Urothelium cell line (cell line): ENCODE measurements around the gene NCAM2.

Experiments
- DNase-seq: peaks from one replicate; pipeline ENCODE4 v3.0.0; 2011; ENCODE audit warnings: low spot score, mixed read lengths
- FAIRE-seq: peaks from 2 replicates; lab custom pipeline; 2011; peaks lifted over from hg19 to GRCh38; lab: Jason Lieb, UNC

NCAM2 gene

DNA sequence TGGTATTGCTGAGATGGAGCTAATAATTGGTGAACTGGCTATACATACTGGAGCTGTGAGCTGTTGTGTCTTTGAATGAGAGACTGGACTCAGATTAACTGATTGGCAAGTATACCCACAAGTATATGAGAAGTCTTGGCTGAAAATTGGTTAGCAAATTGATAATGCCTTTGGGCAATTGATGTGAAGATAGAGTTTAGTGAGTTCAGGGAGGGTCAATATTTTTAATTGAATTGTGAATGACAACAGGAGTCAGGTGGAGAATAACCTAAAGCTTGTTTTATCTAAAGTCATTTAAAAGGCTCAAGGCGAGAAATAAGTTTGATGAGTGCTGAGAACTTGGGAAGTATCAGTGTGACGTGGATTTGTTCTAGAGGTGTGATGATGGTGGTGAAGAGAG is 27.5 kb downstream of the NCAM2 start:
- FAIRE-seq, result no peak

GRCh38 chr21:21028275-21028820 is 30.1 kb downstream of the NCAM2 start:
- no peak for DNase-seq
- no peak for FAIRE-seq

More for the DNA sequence above, 27.5 kb downstream of the NCAM2 start:
- DNase-seq, result no peak

DNA sequence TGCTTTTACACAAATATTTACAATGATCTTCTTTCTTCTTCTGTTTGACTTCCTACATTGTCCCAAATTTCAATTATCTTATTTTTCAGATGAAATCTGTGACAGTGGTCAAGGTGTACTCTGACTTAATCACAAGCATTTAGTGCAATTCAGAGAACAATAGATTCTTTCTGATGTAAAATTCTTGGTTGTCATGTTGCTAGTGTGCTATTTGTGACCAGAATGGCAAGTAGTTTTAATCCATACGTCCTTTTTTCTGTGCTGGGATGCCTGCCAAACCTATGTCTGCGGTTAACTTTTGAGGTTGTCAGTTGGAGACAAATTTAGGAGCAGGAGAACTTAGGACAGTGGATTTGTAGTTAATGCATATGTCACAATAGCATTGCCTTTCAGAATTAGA is 31.0 kb downstream of the NCAM2 start:
- DNase-seq, result peak; percentile 4

DNA sequence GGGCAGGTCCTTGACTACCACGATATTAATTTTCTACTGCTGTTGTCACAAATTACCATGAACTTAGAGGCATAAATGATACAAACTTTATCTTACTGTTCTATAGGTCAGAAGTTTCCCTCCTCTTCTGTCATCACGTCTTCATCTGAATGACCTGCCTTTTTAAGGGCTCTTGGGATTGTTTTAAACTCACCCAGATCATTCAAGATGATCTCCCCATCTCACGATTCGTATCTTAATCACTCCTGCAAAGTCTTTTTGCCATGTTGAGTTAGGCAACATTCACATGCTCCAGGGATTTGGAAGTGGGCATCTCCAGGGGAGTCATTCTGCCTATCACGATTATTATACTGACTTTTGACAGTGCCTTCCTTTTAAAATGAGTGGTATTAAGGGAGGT is 32.1 kb downstream of the NCAM2 start:
- FAIRE-seq, result no peak
- no peak for DNase-seq

More for the DNA sequence above, 31.0 kb downstream of the NCAM2 start:
- FAIRE-seq, result no peak

DNA sequence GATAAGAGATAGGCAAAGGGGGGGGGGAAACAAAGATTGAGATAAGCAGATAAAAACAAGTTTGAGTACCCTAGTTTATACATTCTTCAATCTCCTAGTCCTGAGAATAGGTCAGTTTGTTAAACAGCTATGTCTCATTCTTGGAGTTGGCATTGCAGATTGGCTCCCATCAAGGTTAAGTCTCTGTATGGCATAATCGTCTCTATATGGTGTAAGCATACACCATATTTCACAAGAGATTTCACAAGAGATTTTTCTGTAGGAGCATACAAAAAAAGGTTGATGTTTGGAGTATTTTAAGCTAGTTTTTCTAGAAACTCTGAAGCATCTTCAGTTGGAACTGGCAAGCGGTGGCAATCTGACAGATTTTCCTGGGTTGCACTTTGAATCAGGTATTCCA is 35.8 kb downstream of the NCAM2 start:
- no peak for FAIRE-seq
- no peak for DNase-seq

GRCh38 chr21:21039624-21040170 is 41.5 kb downstream of the NCAM2 start:
- FAIRE-seq (no peak), DNase-seq (no peak)

DNA sequence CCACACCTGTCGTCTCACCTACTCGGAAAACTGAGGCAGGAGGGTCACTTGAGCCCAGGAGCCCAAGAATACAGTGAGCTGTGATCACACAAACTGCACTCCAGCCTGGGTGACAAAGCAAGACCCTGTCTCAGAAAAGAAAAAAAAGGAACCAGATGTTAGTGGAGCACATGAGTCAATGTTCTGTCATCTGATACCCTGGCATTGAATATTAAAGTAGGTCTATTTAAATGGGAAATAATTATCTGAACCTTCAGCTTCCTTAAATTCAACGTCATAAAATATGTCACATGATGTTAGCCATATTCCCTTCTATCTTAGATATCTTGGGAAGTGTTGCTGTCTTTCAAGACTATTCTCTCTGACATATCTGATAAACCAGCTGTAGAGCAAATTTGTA is 47.3 kb downstream of the NCAM2 start:
- no peak for FAIRE-seq
- DNase-seq, result no peak

GRCh38 chr21:21046063-21046462 is 47.9 kb downstream of the NCAM2 start:
- DNase-seq, result no peak
- no peak for FAIRE-seq

- FAIRE-seq, result no peak
Measured at GRCh38 chr21:21051109-21052055, 53.2 kb downstream of the NCAM2 start.

GRCh38 chr21:21052672-21053071 is 54.5 kb downstream of the NCAM2 start:
- no peak for FAIRE-seq
- no peak for DNase-seq

More at GRCh38 chr21:21051109-21052055, 53.2 kb downstream of the NCAM2 start:
- DNase-seq, result no peak

DNA sequence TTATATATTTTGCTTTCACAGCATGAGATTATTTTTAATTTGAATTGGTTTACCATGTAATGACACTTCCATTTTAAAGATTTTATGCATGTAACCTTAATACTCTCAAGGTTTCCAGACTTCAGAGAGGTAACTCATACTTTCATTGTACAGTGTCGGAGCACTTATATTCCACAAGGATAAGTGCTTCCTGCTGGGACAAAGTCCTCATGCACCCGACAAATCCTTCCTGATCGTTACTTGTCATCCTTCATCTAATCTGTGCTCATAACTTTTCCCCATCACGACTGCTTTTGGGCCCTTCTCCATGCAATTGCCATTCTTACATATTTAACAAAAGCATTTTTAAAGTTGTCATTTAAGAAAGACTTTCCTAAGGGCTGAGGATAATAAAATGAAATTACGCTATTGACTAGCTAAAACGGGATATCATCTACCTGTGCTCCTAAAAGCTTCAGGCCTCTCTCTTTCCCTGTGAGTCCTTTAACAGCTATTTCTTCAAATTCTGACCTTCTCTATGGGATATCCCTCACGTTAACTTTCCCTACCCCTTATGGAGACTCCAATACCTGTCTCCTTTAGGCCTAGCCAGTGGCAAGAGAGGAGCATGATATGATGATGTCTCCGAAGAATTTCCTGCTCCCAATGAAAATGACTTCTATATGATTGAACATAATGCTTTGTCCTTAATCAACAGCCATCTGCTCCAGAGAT is 59.3 kb downstream of the NCAM2 start:
- DNase-seq, result no peak
- no peak for FAIRE-seq

DNA sequence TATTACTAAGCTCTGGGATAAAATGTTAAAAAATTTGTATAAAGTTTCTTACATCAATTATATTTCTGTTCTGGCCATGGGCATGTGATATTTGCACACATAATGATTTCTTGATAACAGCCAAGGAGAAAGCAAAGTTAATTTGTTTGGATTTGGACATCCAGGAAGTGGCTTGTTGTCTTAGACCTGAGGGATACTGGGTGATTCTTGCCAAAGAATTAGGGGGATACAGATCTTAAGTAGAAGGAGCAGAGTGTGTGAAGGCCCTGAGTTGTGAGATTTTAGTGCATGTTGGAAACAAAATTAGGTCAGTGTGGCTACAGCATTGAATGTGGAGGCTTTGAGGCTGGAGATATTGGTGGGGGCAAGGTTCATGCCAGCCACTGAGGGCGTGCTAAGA is 65.6 kb downstream of the NCAM2 start:
- FAIRE-seq (no peak), DNase-seq (no peak)

DNA sequence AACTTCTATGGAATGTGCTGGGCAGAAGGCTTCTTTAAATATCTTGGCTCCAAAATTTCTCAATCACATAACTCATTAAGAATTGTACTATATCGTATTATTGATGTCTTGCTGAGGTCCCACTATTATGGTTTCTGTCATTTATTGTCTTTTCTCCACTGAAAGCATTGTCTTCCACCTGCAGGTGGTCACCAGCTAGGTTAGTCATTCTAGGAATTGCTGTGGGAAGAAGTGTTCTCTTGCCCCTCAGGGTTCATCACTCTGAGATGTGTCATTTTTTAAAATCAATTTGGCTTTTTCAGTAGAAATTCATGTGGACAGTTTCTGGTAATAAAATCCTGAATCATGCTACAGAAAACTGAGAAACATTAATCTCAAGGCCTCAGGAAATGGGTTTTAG is 66.1 kb downstream of the NCAM2 start:
- DNase-seq, result no peak
- FAIRE-seq, result no peak

DNA sequence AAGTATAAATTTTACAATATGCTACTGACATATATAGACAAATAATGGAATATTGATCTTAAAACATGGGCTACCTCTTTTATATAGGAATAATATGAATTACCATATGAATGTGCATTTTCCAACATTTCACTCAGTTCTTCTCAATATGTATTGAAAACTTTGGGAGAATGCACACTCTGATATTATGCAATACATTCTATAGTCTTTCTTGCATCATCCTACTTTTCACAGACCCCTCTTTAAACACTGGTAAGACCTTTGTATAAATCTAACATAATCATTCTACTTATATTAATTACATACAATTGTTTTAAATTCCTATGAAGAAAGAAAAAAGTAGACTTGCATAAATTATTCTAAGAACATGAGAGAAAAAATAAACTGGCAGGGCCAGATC is 69.2 kb downstream of the NCAM2 start:
- FAIRE-seq, result no peak

DNA sequence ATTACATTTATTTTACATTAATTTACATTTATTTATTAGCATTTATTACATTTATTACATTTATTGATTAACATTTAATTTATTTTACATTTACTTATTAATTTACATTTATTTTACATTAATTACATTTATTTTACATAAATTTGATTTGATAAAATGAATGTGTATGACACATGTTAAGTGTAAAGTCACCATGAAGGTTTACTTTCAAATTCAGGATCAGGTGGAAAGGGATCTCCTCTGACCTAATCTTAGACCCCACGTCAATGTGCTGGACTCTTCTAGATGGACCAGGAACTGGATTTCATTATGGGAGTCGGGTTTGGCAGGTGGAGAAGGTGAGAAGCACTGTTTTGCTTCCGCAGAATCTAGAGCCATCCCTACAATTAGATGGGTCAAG is 76.1 kb downstream of the NCAM2 start:
- DNase-seq (no peak), FAIRE-seq (no peak)

More for the DNA sequence above, 69.2 kb downstream of the NCAM2 start:
- no peak for DNase-seq

GRCh38 chr21:21076051-21076450 is 77.8 kb downstream of the NCAM2 start:
- no peak for DNase-seq
- no peak for FAIRE-seq

- FAIRE-seq, result no peak
Measured at GRCh38 chr21:21076491-21076890, 78.3 kb downstream of the NCAM2 start.

GRCh38 chr21:21079646-21080045 is 81.4 kb downstream of the NCAM2 start:
- FAIRE-seq, result no peak
- DNase-seq, result no peak

More at GRCh38 chr21:21076491-21076890, 78.3 kb downstream of the NCAM2 start:
- no peak for DNase-seq

DNA sequence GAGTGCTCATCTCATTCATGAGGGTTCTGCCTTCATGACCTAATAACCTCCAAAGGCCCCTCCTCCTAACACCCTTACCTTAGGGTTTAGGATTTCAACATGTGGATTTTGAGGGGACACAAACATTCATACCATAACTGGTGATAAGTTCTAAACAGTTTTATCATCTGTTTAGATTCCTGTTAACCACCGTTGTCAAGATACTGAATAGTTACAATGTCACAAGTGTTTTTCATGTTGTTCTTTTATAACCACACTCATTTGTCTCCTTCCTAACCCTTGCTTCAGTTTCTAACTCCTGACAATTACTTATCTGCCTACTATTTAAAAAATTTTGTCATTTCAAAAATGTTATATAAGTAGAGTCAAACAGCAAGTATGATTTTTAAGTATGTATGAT is 86.0 kb downstream of the NCAM2 start:
- DNase-seq (no peak), FAIRE-seq (no peak)

DNA sequence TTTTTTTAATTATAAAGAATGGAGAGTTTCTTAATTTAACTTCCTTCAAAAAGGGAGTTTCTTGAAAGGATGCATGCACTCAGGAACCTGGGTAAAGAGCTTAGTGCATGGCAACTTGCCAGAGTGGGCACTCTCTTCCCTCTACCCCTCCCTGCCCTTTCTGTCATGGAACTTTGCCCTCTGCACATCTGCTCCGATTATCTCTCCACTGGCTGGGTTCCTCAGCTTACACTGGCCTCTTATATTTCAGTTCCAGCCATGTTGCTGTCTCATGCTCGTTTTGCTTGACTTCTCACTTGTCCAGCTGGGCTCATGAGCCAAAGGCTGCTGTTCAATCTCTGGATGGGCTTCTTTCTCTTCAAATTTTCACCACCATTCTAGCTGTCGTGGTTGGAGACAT is 87.0 kb downstream of the NCAM2 start:
- FAIRE-seq (no peak), DNase-seq (no peak)

DNA sequence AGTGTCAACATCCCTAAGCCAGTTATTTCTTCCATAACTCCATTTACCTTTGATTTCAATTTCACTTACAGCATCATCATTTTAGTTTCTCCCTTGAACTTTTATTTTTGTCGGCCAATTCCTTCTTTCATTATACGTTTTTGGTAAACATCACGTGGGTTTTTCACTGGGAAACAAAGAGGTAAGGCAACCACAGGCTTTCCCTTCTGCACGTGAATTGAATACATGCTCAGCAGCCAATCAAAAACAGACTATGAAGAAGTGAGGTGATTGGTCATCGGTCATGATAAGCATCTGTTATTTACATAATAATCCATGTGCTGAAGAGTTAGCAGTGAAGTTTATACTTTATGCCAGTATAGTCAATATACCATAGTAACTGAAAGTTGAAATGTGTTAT is 98.7 kb downstream of the NCAM2 start:
- FAIRE-seq (no peak), DNase-seq (no peak)
